ENCODE results near the gene WDR82.

DNA sequence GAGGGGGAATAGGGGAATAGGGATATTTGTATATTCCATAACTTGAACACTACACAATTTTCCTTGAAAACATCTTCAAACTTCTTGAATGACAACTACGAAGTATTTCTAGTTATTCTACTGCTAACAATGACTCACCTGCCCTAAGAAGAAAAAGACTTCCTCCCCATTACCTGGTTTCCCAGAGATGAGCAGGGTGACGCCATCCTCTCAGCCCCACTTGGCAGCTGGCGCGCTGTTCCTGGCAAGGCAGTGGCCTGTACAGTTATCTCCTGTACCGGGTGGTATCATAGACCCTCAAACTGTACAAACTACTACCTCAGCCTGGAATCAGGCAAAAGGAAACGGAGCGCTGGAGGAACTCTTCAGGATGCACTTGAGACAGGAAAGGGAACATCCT is 10.4 kb downstream of the WDR82 start:
- TF ChIP-seq, protein P1, sequence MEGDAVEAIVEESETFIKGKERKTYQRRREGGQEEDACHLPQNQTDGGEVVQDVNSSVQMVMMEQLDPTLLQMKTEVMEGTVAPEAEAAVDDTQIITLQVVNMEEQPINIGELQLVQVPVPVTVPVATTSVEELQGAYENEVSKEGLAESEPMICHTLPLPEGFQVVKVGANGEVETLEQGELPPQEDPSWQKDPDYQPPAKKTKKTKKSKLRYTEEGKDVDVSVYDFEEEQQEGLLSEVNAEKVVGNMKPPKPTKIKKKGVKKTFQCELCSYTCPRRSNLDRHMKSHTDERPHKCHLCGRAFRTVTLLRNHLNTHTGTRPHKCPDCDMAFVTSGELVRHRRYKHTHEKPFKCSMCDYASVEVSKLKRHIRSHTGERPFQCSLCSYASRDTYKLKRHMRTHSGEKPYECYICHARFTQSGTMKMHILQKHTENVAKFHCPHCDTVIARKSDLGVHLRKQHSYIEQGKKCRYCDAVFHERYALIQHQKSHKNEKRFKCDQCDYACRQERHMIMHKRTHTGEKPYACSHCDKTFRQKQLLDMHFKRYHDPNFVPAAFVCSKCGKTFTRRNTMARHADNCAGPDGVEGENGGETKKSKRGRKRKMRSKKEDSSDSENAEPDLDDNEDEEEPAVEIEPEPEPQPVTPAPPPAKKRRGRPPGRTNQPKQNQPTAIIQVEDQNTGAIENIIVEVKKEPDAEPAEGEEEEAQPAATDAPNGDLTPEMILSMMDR (IDR thresholded peaks at IDR 0.05): no peak
- TF ChIP-seq POLR2AphosphoS5 (IDR thresholded peaks at IDR 0.05): no peak
